Effector memory CD4-positive, alpha-beta T cell (primary cell): Measurements from ENCODE around the gene NEU4.
A peak's percentile ranks its signal among the peaks of the same experiment; 100 is the strongest.

Experiments used
- DNase-seq, 3 donors: peaks; one replicate each; pipeline ENCODE4 v3.0.0-alpha.2; 2020
- H3K27ac ChIP-seq: 2 replicates; pipeline ENCODE4 v1.7.0; 2013; ENCODE audit warnings: mild to moderate bottlenecking, low read length, moderate library complexity; ENCODE audit not compliant: insufficient read depth, poor library complexity, severe bottlenecking
- H3K27me3 ChIP-seq: replicated peaks from 2 replicates; pipeline ENCODE4 v1.7.0; 2013; ENCODE audit warnings: mild to moderate bottlenecking, low read length; ENCODE audit not compliant: insufficient read depth, control insufficient read depth, poor library complexity, severe bottlenecking
- H3K36me3 ChIP-seq: 2 replicates; pipeline ENCODE4 v1.7.0; 2013; ENCODE audit warnings: mild to moderate bottlenecking, low read length, moderate library complexity; ENCODE audit not compliant: control insufficient read depth, insufficient read depth
- H3K4me1 ChIP-seq: 2 replicates; pipeline ENCODE4 v1.7.0; 2013; ENCODE audit warnings: low read length, mild to moderate bottlenecking; ENCODE audit not compliant: control insufficient read depth, insufficient read depth, poor library complexity, severe bottlenecking
- H3K4me3 ChIP-seq: 2 replicates; pipeline ENCODE4 v1.7.0; 2013; ENCODE audit warnings: low read length, low read depth, mild to moderate bottlenecking; ENCODE audit not compliant: insufficient read depth, poor library complexity, severe bottlenecking
- H3K9me3 ChIP-seq: 2 replicates; pipeline ENCODE4 v1.7.0; 2013; ENCODE audit warnings: mild to moderate bottlenecking, low read length, moderate library complexity; ENCODE audit not compliant: control insufficient read depth

The NEU4 gene

DNA sequence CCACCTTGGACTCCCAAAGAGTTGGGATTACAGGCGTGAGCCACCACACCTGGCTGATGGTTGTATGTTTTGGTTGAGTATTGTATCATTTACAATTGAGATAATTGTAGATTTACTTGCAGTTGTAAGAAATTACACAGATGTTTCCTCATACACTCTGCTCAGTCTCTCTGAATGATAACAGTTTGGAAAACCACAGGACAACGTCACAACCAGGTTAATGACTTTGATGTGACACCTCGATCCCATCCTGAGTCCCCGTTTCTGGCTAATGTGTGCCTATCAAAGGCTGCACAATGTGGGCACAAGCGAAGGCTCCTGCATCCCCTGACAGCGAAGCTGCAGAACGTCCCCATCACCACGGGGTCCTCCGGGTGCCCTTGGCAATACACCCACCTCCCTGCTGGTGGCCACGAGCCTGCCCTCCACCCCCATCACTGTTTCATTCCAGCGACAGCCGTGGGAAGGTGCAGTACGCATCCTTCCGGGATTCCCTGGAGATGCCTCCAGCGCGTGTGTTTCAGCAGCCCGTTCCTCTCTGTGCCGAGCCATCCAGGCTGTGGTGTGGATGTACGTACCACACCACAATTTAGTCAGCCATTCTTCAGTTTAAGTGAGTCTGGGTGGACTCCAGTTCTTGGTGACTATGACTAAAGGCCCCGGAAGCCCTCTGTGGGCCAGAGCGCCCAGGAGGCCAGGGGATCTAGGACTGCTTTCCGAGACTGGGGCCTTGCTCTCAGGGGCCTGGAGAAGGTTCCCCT is 54.0 kb downstream of the NEU4 start:
- Histone ChIP-seq H3K9me3 (no peaks in the 10 kb centered on the region), H3K27ac (no peak overlapping the region), H3K4me3 (peak overlapping the region; percentile 31), H3K4me1 (peaks cover 51% of the 10 kb centered on the region), H3K27me3 (no peaks in the 10 kb centered on the region), H3K36me3 (no peaks in the 10 kb centered on the region)
- no peak for DNase-seq

DNA sequence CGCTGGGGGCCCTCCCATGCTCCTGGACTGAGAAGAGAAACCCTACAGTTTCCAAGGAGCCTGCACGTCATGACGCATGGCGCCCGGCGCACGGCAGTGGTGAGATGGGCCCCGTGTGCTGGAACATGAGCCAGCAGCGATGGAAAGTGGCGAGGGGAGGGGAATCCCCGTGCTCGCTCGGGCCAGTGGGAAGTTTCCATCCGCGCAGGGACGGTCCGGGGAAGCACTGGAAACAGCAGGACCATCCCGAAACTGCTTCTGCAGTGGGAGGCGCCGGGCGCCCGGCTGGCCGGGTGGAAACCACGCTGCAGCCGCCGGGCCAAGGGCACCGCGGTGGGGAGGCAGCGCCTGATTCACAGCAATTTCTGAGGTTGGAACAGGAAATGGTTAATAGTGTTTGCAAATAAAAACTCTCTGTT is 54.6 kb downstream of the NEU4 start:
- H3K27me3 ChIP-seq = no peaks in the 10 kb centered on the region
- no peaks in the 10 kb centered on the region for H3K36me3 ChIP-seq
- H3K4me3 ChIP-seq = peak overlapping the region; percentile 31
- no peak for DNase-seq
- H3K4me1 ChIP-seq = peaks cover 50% of the 10 kb centered on the region
- no peak overlapping the region for H3K27ac ChIP-seq
- H3K9me3 ChIP-seq = no peaks in the 10 kb centered on the region

DNA sequence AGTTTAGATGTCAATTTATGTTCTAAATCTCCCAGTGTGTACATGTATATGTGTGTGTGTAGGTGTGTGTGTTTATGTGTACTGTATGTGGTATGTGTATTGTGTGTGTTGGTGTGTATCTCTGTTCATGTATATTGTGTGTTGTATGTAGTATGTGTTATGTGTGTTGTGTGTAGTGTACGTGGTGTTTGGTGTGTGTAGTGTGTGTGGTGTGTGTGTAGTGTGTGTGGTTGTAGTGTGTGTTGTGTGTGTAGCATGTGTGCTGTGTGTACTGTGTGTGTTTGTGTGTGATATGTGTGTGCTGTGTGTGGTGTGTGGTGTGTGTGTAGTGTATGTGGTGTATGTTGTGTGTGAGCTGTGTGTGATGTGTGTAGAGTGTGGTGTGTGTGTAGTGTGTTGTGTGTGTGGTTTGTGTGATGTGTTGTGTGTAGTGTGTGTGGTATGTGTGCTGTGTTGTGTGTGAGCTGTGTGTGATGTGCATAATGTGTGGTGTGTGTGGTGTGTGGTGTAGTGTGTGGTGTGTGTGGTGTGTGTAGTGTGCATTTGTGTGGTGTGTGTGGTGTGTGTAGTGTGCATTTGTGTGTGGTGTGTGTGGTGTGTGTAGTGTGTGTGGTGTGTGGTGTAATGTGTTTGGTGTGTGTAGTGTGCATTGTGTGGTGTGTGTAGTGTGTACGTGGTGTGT is 55.3 kb downstream of the NEU4 start:
- Histone ChIP-seq H3K9me3 (no peaks in the 10 kb centered on the region), H3K4me1 (peaks cover 47% of the 10 kb centered on the region), H3K36me3 (no peaks in the 10 kb centered on the region), H3K27ac (no peak overlapping the region), H3K27me3 (no peaks in the 10 kb centered on the region), H3K4me3 (no peak overlapping the region)
- no peak for DNase-seq

DNA sequence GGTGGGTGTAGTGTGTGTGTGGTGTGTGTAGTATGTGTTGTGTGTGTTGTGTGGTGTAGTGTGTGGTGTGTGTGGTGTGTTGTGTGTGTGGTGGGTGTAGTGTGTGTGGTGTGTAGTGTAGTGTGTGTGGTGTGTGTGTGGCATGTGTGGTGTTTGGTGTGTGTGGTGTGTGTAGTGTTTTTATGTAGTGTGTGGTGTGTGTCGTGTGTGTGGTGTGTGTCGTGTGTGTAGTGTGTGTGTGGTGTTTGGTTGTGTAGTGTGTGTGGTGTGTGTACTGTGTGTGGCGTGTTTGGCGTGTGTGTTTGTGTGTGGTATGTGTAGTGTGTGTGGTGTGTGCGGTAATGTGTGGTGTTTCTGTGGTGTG is 55.8 kb downstream of the NEU4 start:
- Histone ChIP-seq H3K4me1 (peaks cover 42% of the 10 kb centered on the region), H3K36me3 (no peaks in the 10 kb centered on the region)

DNA sequence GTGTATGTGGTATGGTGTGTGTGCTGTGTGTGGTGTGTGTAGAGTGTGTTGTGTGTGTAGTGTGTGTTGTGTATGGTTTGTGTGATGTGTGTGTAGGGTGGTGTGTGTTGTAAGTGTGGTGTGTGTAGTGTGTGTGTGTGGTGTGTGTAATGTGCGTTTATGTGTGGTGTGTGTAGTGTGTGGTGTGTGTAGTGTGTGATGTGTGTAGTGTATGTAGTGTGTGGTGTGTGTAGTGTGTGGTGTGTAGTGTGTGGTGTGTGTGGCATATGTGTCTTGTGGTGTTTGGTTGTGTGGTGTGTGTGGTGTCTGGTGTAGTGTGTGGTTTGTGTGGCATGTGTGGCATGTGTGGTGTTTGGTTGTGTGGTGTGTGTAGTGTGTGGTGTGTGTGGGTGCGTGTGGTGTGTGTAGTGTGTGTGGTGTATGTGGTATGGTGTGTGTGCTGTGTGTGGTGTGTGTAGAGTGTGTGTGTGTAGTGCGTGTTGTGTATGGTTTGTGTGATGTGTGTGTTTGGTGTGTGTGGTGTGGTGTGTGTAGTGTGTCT is 56.5 kb downstream of the NEU4 start:
- no peaks in the 10 kb centered on the region for H3K36me3 ChIP-seq
- no peak overlapping the region for H3K4me3 ChIP-seq
- H3K27ac ChIP-seq = no peak overlapping the region
- H3K4me1 ChIP-seq = peaks cover 36% of the 10 kb centered on the region
- H3K9me3 ChIP-seq = no peaks in the 10 kb centered on the region
- no peak for DNase-seq
- no peaks in the 10 kb centered on the region for H3K27me3 ChIP-seq

More for the DNA sequence above, 55.8 kb downstream of the NEU4 start:
- Histone ChIP-seq H3K4me3 (no peak overlapping the region), H3K27ac (no peak overlapping the region), H3K27me3 (no peaks in the 10 kb centered on the region), H3K9me3 (no peaks in the 10 kb centered on the region)
- no peak for DNase-seq

DNA sequence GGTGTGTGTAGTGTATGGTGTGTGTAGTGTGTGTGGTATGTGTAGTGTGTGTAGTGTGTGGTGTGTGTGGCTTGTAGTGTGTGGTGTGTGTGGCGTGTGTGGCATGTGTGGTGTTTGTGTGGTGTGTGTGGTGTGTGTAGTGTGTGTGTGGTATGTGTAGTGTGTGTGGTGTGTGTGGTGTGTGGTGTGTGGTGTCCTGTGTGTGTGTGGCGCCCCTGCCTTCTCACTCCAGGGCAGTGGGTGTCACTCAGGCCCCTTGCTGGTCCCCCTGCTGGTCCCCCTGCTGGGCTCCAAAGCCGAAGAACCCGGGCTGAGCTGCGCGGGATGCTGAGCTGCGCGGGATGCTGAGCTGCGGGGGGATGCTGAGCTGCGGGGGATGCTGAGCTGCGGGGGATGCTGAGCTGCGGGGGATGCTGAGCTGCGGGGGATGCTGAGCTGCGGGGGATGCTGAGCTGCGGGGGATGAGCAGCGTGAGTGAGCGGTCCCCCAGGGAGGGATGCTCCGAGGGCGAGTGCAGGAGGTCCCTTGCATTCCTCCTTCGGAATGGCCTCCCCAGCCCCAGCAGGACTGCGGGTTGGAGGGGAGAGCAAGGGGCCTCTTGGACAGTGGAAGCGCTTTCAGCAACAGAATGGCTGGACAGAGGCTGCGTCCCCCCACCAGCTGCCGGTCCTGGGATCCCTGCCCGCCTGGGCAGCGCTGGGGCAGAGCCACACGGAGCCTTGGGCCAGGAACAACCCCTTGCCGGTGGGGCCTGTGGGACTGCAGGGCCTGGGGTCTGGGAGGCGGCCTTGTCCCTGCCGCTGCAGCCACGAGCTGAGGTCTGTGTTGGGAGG is 57.2 kb downstream of the NEU4 start:
- Histone ChIP-seq H3K4me3 (no peak overlapping the region), H3K9me3 (no peaks in the 10 kb centered on the region), H3K27me3 (no peaks in the 10 kb centered on the region), H3K4me1 (peaks cover 33% of the 10 kb centered on the region), H3K27ac (no peak overlapping the region), H3K36me3 (no peaks in the 10 kb centered on the region)
- no peak for DNase-seq
